SK-N-SH (cell line): ENCODE results near the gene GSTM1. TPM values are rescaled to one million over a fixed set of nuclear protein-coding genes. Genes with fewer than 3 reads are reported as not detected.

ENCODE experiments used
- CTCF ChIA-PET: fragments of 300-600, 350-600 bp; formaldehyde crosslinking; extraction: SDS; loops from one replicate; lab custom pipeline; 2021; lab: Yijun Ruan, JAX
- POLR2A ChIA-PET: fragments of 350-600 bp; sonication (Branson Sonifier 250); formaldehyde crosslinking; extraction: SDS; loops from one replicate; lab custom pipeline; 2020; ENCODE audit warnings: antibody characterized with exemption, inconsistent platforms; lab: Yijun Ruan, JAX
- DNase-seq: peaks from one replicate; pipeline ENCODE4 v3.0.0; 2012
- H2AFZ ChIP-seq: fragments of 200-600 bp; sonication (generic); 2 replicates; pipeline ENCODE4 v1.8.1; 2016; ENCODE audit warnings: antibody characterized with exemption, mild to moderate bottlenecking, low read depth
- H3F3A ChIP-seq: fragments of 200-600 bp; sonication (generic); replicated peaks from 2 replicates; pipeline ENCODE3; 2016; ENCODE audit warnings: antibody characterized with exemption, mild to moderate bottlenecking; ENCODE audit not compliant: insufficient read depth
- H3K27ac ChIP-seq, 2 experiments: fragments of 200-500 bp in 1 of 2; fragments of 200-600 bp in 1 of 2; sonication (Bioruptor generic) in 1 of 2; sonication (generic), shearing (Covaris generic) in 1 of 2; 2 replicates each; pipeline versions ENCODE4 v1.5.1 to v1.6.1; 2014 to 2016; ENCODE audit warnings: low read depth in 2 of 2, inconsistent platforms in 1 of 2, low read length in 1 of 2, mild to moderate bottlenecking in 1 of 2, mixed read lengths in 1 of 2
- H3K27me3 ChIP-seq: fragments of 200-600 bp; sonication (generic), shearing (Covaris generic); 2 replicates; pipeline ENCODE4 v1.6.1; 2016; ENCODE audit warnings: mixed run types; ENCODE audit not compliant: insufficient read depth
- H3K36me3 ChIP-seq, 2 experiments: fragments of 200-500 bp in 1 of 2; fragments of 200-600 bp in 1 of 2; sonication (Bioruptor generic) in 1 of 2; sonication (generic) in 1 of 2; replicated peaks in 1 of 2; 2 replicates each; pipeline versions ENCODE3 to v1.5.1; 2014 to 2016; ENCODE audit warnings: low read length in 1 of 2, mild to moderate bottlenecking in 1 of 2; ENCODE audit not compliant: insufficient read depth in 2 of 2, control insufficient read depth in 1 of 2
- H3K4me1 ChIP-seq, 2 experiments: fragments of 200-500 bp in 1 of 2; fragments of 200-600 bp in 1 of 2; sonication (Bioruptor generic) in 1 of 2; sonication (generic), shearing (Covaris generic) in 1 of 2; 2 replicates each; pipeline versions ENCODE4 v1.5.1 to v1.6.1; 2014 to 2016; ENCODE audit warnings: low read depth in 1 of 2, low read length in 1 of 2, mixed run types in 1 of 2; ENCODE audit not compliant: insufficient read depth in 2 of 2, control insufficient read depth in 1 of 2
- H3K4me2 ChIP-seq: fragments of 200-600 bp; sonication (generic), shearing (Covaris generic); 2 replicates; pipeline ENCODE4 v1.6.1; 2017; ENCODE audit warnings: mixed run types
- H3K4me3 ChIP-seq, 2 experiments: fragments of 200-500 bp in 1 of 2; fragments of 200-600 bp in 1 of 2; sonication (Bioruptor generic) in 1 of 2; sonication (generic), shearing (Covaris generic) in 1 of 2; 2 replicates each; pipeline versions ENCODE4 v1.5.1 to v1.8.1; 2014 to 2016; ENCODE audit warnings: low read depth in 2 of 2, inconsistent platforms in 1 of 2, low read length in 1 of 2, mild to moderate bottlenecking in 1 of 2, mixed read lengths in 1 of 2, moderate library complexity in 1 of 2
- H3K79me2 ChIP-seq: fragments of 200-600 bp; sonication (generic); 2 replicates; pipeline ENCODE4 v1.8.1; 2017; ENCODE audit warnings: mild to moderate bottlenecking; ENCODE audit not compliant: insufficient read depth
- H3K9ac ChIP-seq: fragments of 200-600 bp; sonication (generic); 2 replicates; pipeline ENCODE4 v1.6.1; 2017; ENCODE audit warnings: mixed run types
- H3K9me2 ChIP-seq: fragments of 200-600 bp; sonication (generic); 2 replicates; pipeline ENCODE4 v1.6.1; 2017; ENCODE audit warnings: mixed run types
- H3K9me3 ChIP-seq: fragments of 200-600 bp; sonication (generic); 2 replicates; pipeline ENCODE4 v1.6.1; 2017; ENCODE audit warnings: mixed run types, mild to moderate bottlenecking, moderate library complexity
- H4K20me1 ChIP-seq: fragments of 200-600 bp; sonication (generic); 2 replicates; pipeline ENCODE4 v1.6.1; 2017; ENCODE audit warnings: mild to moderate bottlenecking, mixed run types; ENCODE audit not compliant: insufficient read depth
- FOXM1 ChIP-seq: IDR thresholded peaks from 2 replicates; pipeline ENCODE4 v1.4.0; 2012; ENCODE audit warnings: low read depth, mild to moderate bottlenecking
- MXI1 ChIP-seq: IDR thresholded peaks from 2 replicates; pipeline ENCODE4 v1.6.1; 2012; ENCODE audit warnings: mild to moderate bottlenecking, low read depth, low read length, improper control_type of control experiment
- NFIC ChIP-seq: IDR thresholded peaks from 2 replicates; pipeline ENCODE4 v1.4.0; 2012; ENCODE audit warnings: borderline replicate concordance
- POLR2AphosphoS5 ChIP-seq: IDR thresholded peaks from 2 replicates; pipeline ENCODE4 v1.6.1; 2012; ENCODE audit warnings: low read depth, low read length
- RAD21 ChIP-seq: IDR thresholded peaks from 2 replicates; pipeline ENCODE4 v1.6.1; 2012; ENCODE audit warnings: mild to moderate bottlenecking, low read length
- RFX5 ChIP-seq: IDR thresholded peaks from 2 replicates; pipeline ENCODE4 v1.6.1; 2012; ENCODE audit warnings: mild to moderate bottlenecking, improper control_type of control experiment, low read length
- RXRA ChIP-seq: IDR thresholded peaks from 2 replicates; pipeline ENCODE4 v1.4.0; 2012; ENCODE audit warnings: low read depth, mild to moderate bottlenecking, borderline replicate concordance
- SIN3A ChIP-seq: IDR thresholded peaks from 2 replicates; pipeline ENCODE4 v1.6.1; 2012; ENCODE audit warnings: low read depth, mild to moderate bottlenecking, low read length, moderate library complexity, borderline replicate concordance
- SMC3 ChIP-seq: IDR thresholded peaks from 2 replicates; pipeline ENCODE4 v1.6.1; 2012; ENCODE audit warnings: low read depth, low read length, improper control_type of control experiment
- TCF12 ChIP-seq: IDR thresholded peaks from 2 replicates; pipeline ENCODE4 v1.4.0; 2012
- WGBS: methylation state at CpG from one replicate; pipeline ENCODE4 v1.1.6; 2017; ENCODE audit warnings: low lambda C conversion rate; 5-methylcytosine and 5-hydroxymethylcytosine counted together
- polyA plus RNA-seq, 3 experiments: library from polyadenylated mRNA; depleted of rRNA; stranded (reverse); fragments of >200 nt; gene quantifications; 2 replicates each; pipeline ENCODE4 v1.2.3, GENCODE V29; 2012
- TF ChIP-seq, protein P1 (sequence below): fragments of 200-600 bp; sonication (generic); IDR thresholded peaks from 2 replicates; pipeline ENCODE4 v1.6.1; 2017; ENCODE audit warnings: antibody characterized with exemption, mild to moderate bottlenecking, moderate library complexity

Gene GSTM1
- polyA plus RNA-seq, 1 of the 3 experiments (the other 2 are of a cell fraction), result not detected

DNA sequence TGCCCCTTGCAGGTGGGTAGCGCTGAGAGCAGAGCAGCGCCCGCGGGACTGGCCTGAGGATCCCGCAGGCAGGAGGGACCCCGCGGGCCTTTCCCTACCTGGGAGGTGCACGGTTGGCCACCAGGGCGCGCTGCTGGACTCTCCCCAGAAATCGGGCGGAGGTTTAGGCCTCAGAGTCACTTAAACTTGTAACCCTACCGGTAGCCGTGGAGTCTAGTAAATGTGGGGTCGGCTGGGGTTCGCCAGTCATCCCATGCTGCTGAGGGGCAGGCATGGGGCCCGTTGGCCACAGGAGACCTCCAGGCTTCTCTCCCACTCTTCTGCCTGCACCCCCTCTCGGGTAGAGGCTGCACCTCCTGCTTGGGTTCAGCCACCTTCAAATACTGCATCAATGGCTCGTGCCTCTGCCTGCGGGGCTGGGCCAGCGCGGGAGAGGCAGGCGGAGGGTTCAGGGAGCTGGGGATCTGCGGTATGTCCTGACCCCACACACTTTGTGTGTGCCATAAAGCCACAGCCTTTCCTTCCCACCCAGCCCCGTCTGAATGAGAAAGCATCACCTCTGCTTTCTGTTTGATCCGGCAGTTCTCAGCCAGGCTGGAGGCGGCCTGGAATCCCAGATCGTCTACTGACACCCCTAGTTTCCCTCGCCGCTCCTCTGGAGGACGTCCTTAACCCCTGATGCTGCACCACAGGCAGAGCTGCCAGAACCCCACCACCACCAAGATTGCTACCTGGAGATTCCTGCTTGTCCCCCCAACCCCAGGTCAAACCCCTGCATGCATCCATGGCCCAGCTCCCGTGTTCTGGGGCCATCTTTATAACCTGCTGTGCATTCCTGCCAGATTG, 44.0 kb upstream of the GSTM1 start:
- Histone ChIP-seq H3K27me3 (no peaks in the 10 kb centered on the region), H3K27ac (peak overlapping the region in 1 of 2 experiments; percentile 29; a peak in 1 of 4 replicates), H3K4me2 (no peak overlapping the region), H3K4me3 (no peak overlapping the region), H2AFZ (no peak overlapping the region), H3K9me2 (no peaks in the 10 kb centered on the region), H3K9me3 (no peaks in the 10 kb centered on the region), H3K36me3 (no peaks in the 10 kb centered on the region), H3K79me2 (no peaks in the 10 kb centered on the region), H3F3A (peaks cover 4% of the 10 kb centered on the region), H4K20me1 (no peaks in the 10 kb centered on the region), H3K4me1 (peaks cover 0 to 41% of the 10 kb centered on the region in 2 experiments; a peak in 2 of 4 replicates), H3K9ac (no peak overlapping the region)
- CTCF ChIA-PET, result interaction anchor here (1.0 to 11.4 kb wide), 7 partner anchors 16 to 341 kb away, joined by 3 to 297 read pairs (median 5); partner anchors contain the start of genes AHCYL1, GNAI3 and GPR61
- TF ChIP-seq RFX5 (no peak), SMC3 (peak; percentile 44), SIN3A (no peak), MXI1 (no peak), FOXM1 (no peak), RAD21 (peak; percentile 43), RXRA (no peak), POLR2AphosphoS5 (no peak)
- TF ChIP-seq, protein P1, sequence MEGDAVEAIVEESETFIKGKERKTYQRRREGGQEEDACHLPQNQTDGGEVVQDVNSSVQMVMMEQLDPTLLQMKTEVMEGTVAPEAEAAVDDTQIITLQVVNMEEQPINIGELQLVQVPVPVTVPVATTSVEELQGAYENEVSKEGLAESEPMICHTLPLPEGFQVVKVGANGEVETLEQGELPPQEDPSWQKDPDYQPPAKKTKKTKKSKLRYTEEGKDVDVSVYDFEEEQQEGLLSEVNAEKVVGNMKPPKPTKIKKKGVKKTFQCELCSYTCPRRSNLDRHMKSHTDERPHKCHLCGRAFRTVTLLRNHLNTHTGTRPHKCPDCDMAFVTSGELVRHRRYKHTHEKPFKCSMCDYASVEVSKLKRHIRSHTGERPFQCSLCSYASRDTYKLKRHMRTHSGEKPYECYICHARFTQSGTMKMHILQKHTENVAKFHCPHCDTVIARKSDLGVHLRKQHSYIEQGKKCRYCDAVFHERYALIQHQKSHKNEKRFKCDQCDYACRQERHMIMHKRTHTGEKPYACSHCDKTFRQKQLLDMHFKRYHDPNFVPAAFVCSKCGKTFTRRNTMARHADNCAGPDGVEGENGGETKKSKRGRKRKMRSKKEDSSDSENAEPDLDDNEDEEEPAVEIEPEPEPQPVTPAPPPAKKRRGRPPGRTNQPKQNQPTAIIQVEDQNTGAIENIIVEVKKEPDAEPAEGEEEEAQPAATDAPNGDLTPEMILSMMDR, result peak; percentile 70
- POLR2A ChIA-PET, result interaction anchor here (1.2 kb wide), 1 partner anchor 8 kb away, joined by 3 read pairs; no protein-coding TSS in a partner anchor
- DNase-seq, result peak; percentile 49
- WGBS, result 83% methylated on average over 21 of the region's 32 CpGs

- no peak overlapping the region for H3K4me3 ChIP-seq
- no peaks in the 10 kb centered on the region for H3K36me3 ChIP-seq
- H3K4me1 ChIP-seq, result peaks cover 7 to 33% of the 10 kb centered on the region in 2 experiments; a peak in 3 of 4 replicates
- no peak for TF ChIP-seq TCF12
- 0 out of 2 replicates have a peak, but pooled peaks have one; percentile 9 for TF ChIP-seq NFIC
- H3K9me3 ChIP-seq, result no peaks in the 10 kb centered on the region
- H3K27me3 ChIP-seq, result no peaks in the 10 kb centered on the region
- POLR2A ChIA-PET, result interaction anchor here (1.2 kb wide), 1 partner anchor 9 kb away, joined by 3 read pairs; no protein-coding TSS in a partner anchor
- CTCF ChIA-PET, result interaction anchor here (1.1 to 11.4 kb wide), 5 partner anchors 17 to 132 kb away, joined by 3 to 297 read pairs (median 5); partner anchors contain the start of gene GPR61
- no peaks in the 10 kb centered on the region for H3K79me2 ChIP-seq
- H3K4me2 ChIP-seq, result no peak overlapping the region
- peaks cover 4% of the 10 kb centered on the region for H3F3A ChIP-seq
- H3K27ac ChIP-seq, result no peak overlapping the region; a peak in 1 of 4 replicates
- no peak overlapping the region for H2AFZ ChIP-seq
- no peak overlapping the region for H3K9ac ChIP-seq
- H4K20me1 ChIP-seq, result no peaks in the 10 kb centered on the region
- no peak for DNase-seq
- H3K9me2 ChIP-seq, result no peaks in the 10 kb centered on the region
- 84% methylated on average over 5 of the region's 10 CpGs for WGBS
Observed at GRCh38 chr1:109644670-109645069, 42.9 kb upstream of the GSTM1 start.
